ENCODE measurements around the gene SV2C. TPM values are rescaled to one million over a fixed set of nuclear protein-coding genes. Genes with fewer than 3 reads are reported as not detected.

The SV2C gene
- polyA plus RNA-seq, 3 donors = 0.01 to 0.02 TPM; not detected in 1

DNA sequence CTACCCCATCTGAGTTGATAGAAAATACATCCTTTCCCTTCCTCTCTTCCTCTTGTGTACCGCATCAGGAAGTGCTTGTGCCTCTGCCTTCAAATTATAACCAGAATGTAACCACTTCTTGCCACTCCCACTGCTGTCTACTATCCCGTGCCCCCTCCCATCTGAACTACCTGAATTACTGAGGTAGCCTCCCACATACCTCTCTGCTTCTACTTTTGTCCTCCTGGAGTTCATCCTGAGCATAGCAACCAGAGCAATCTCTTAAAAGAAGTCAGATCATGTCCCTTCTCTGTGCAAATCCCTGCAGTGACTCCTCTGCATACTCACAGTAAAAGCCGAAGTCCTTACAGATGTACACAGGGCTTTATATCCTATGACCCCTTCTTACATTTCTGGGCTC is 23.0 kb downstream of the SV2C start:
- H3K4me3 ChIP-seq (replicated peaks in 1 of 3; ENCODE audit: low read depth in 2 of 3, low read length in 3 of 3) = no peak overlapping the region
- H3K4me3 Mint-ChIP-seq = no peak overlapping the region
- H3K27me3 Mint-ChIP-seq (ENCODE audit: low read depth in 3 of 3) = peaks cover 13 to 15% (median 14%) of the 10 kb centered on the region in 3 donors
- WGBS (ENCODE audit: insufficient coverage) = 63% methylated on average over 3 of the region's 3 CpGs
- H3K27ac Mint-ChIP-seq = no peak overlapping the region
- no peak overlapping the region for H3K9ac ChIP-seq (ENCODE audit: insufficient read depth, low read length, poor library complexity, severe bottlenecking)
- intact Hi-C loops (cut with micrococcal nuclease) = no loop called here
- H3K9me3 ChIP-seq (replicated peaks in 1 of 2; ENCODE audit: control insufficient read depth in 1 of 2, insufficient read depth in 1 of 2, low read length in 2 of 2) = no peaks in the 10 kb centered on the region
- no peaks in the 10 kb centered on the region for H3K79me2 ChIP-seq (ENCODE audit: insufficient read depth, low read length)
- H2AFZ ChIP-seq (ENCODE audit: insufficient read depth, low read depth, low read length, poor library complexity, severe bottlenecking) = no peak overlapping the region
- DNase-seq = no peak
- no peaks in the 10 kb centered on the region for H3K4me1 Mint-ChIP-seq
- H3K9me3 Mint-ChIP-seq = peaks cover 0 to 2% (median 0%) of the 10 kb centered on the region in 7 donors
- no peaks in the 10 kb centered on the region for H3K36me3 ChIP-seq (replicated peaks in 1 of 2; ENCODE audit: control insufficient read depth in 1 of 2, insufficient read depth in 2 of 2, low read length in 2 of 2)
- H3K27me3 ChIP-seq (ENCODE audit: control insufficient read depth in 2 of 2, insufficient read depth in 2 of 2, low read length in 2 of 2) = peaks cover 0 to 8% of the 10 kb centered on the region in 2 donors
- TF ChIP-seq, protein P1, sequence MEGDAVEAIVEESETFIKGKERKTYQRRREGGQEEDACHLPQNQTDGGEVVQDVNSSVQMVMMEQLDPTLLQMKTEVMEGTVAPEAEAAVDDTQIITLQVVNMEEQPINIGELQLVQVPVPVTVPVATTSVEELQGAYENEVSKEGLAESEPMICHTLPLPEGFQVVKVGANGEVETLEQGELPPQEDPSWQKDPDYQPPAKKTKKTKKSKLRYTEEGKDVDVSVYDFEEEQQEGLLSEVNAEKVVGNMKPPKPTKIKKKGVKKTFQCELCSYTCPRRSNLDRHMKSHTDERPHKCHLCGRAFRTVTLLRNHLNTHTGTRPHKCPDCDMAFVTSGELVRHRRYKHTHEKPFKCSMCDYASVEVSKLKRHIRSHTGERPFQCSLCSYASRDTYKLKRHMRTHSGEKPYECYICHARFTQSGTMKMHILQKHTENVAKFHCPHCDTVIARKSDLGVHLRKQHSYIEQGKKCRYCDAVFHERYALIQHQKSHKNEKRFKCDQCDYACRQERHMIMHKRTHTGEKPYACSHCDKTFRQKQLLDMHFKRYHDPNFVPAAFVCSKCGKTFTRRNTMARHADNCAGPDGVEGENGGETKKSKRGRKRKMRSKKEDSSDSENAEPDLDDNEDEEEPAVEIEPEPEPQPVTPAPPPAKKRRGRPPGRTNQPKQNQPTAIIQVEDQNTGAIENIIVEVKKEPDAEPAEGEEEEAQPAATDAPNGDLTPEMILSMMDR (IDR thresholded peaks at IDR 0.05) = no peak
- H3K36me3 Mint-ChIP-seq = no peaks in the 10 kb centered on the region
- no peak overlapping the region for H3K4me2 ChIP-seq (replicated peaks; ENCODE audit: extremely low read depth, low read length, poor library complexity, severe bottlenecking)
- no peak overlapping the region for H3K27ac ChIP-seq (ENCODE audit: low read depth in 1 of 2, low read length in 2 of 2)
- H3K4me1 ChIP-seq (ENCODE audit: control insufficient read depth in 1 of 2, insufficient read depth in 2 of 2, low read length in 2 of 2) = no peaks in the 10 kb centered on the region
- no peaks in the 10 kb centered on the region for H4K20me1 ChIP-seq (ENCODE audit: insufficient read depth, low read length)

DNA sequence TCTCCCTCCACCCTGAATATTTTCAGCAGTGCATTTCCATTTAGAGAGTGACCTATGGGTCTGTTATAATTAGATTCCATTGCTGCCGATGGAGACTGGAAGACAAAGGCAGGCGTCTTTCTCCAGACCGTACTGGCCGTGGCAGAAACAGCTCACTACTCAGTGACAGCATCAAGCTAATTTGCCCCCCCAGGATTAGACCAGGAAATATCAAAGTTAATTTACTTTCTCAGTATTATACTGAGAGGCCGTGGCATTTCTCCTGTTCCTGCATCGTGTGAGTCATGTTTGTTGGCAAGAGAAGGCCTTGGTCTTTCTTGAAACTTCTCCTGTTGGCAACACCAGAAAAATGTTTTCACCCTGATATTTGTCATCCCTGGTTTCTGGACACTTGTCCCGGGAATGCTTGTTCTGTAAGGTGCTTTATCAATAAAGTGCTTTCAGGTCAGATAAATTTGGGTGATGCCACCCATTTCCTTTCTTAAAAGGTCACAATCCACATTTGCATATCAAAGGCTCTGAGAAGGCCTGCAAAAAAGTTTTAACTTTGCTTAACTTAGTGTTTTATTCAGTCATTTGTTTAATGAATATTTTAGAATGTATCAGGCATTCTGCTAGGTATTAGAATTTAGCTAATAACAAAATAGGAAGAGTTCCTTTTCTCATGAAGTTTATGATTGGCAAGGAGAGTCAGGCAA is 28.4 kb downstream of the SV2C start:
- H4K20me1 ChIP-seq (ENCODE audit: insufficient read depth, low read length) = no peaks in the 10 kb centered on the region
- H3K9me3 ChIP-seq (replicated peaks in 1 of 2; ENCODE audit: control insufficient read depth in 1 of 2, insufficient read depth in 1 of 2, low read length in 2 of 2) = no peaks in the 10 kb centered on the region
- H3K36me3 ChIP-seq (replicated peaks in 1 of 2; ENCODE audit: control insufficient read depth in 1 of 2, insufficient read depth in 2 of 2, low read length in 2 of 2) = no peaks in the 10 kb centered on the region
- no peak for DNase-seq
- H3K9me3 Mint-ChIP-seq = peaks cover 0 to 3% (median 0%) of the 10 kb centered on the region in 7 donors
- no peaks in the 10 kb centered on the region for H3K36me3 Mint-ChIP-seq
- 80% methylated on average over 2 of the region's 7 CpGs for WGBS (ENCODE audit: insufficient coverage)
- H3K27ac Mint-ChIP-seq = no peak overlapping the region
- intact Hi-C loops (cut with micrococcal nuclease) = no loop called here
- H2AFZ ChIP-seq (ENCODE audit: insufficient read depth, low read depth, low read length, poor library complexity, severe bottlenecking) = no peak overlapping the region
- no peak overlapping the region for H3K4me3 ChIP-seq (replicated peaks in 1 of 3; ENCODE audit: low read depth in 2 of 3, low read length in 3 of 3)
- H3K4me1 ChIP-seq (ENCODE audit: control insufficient read depth in 1 of 2, insufficient read depth in 2 of 2, low read length in 2 of 2) = peaks cover 0 to 6% of the 10 kb centered on the region in 2 donors
- peaks cover 3% of the 10 kb centered on the region for H3K4me1 Mint-ChIP-seq
- H3K4me2 ChIP-seq (replicated peaks; ENCODE audit: extremely low read depth, low read length, poor library complexity, severe bottlenecking) = no peak overlapping the region
- no peak overlapping the region for H3K9ac ChIP-seq (ENCODE audit: insufficient read depth, low read length, poor library complexity, severe bottlenecking)
- H3K79me2 ChIP-seq (ENCODE audit: insufficient read depth, low read length) = no peaks in the 10 kb centered on the region
- no peak overlapping the region for H3K27ac ChIP-seq (ENCODE audit: low read depth in 1 of 2, low read length in 2 of 2)
- peaks cover 12 to 32% (median 18%) of the 10 kb centered on the region in 3 donors for H3K27me3 Mint-ChIP-seq (ENCODE audit: low read depth in 3 of 3)
- no peak overlapping the region for H3K4me3 Mint-ChIP-seq
- TF ChIP-seq, protein P1 (IDR thresholded peaks at IDR 0.05) = no peak
- peaks cover 4 to 6% of the 10 kb centered on the region in 2 donors for H3K27me3 ChIP-seq (ENCODE audit: control insufficient read depth in 2 of 2, insufficient read depth in 2 of 2, low read length in 2 of 2)

Data from CD14-positive monocyte (primary cell).